ENCODE measurements around the gene ZNF831.

The ZNF831 gene

GRCh38 chr20:59163631-59164530, at the start of gene ZNF831:
ZNF831 (plus strand) TSS chr20:59163821; CDS start chr20:59191020, 27,199 bp downstream.
- Histone ChIP-seq H3K27me3 (ENCODE audit: control insufficient read depth, insufficient read depth, low read length) (no peaks in the 10 kb centered on the region), H3K4me3 (ENCODE audit: low read length) (no peak within 1 kb of the TSS)

GRCh38 chr20:59117526-59117925, 46.1 kb upstream of the ZNF831 start:
- no peak overlapping the region for H3K9ac ChIP-seq (ENCODE audit: low read length)
- H3K4me3 ChIP-seq (ENCODE audit: low read length), result no peak overlapping the region
- H3K9me3 ChIP-seq (ENCODE audit: control insufficient read depth, low read length), result no peaks in the 10 kb centered on the region
- H3K27me3 ChIP-seq (ENCODE audit: control insufficient read depth, insufficient read depth, low read length), result no peaks in the 10 kb centered on the region
- H3K36me3 ChIP-seq (ENCODE audit: control insufficient read depth, insufficient read depth, low read length), result no peaks in the 10 kb centered on the region
- H3K4me1 ChIP-seq (ENCODE audit: control insufficient read depth, insufficient read depth, low read length), result no peaks in the 10 kb centered on the region

More at GRCh38 chr20:59163631-59164530, at the start of gene ZNF831:
- Histone ChIP-seq H3K4me1 (ENCODE audit: control insufficient read depth, insufficient read depth, low read length) (no peaks in the 10 kb centered on the region), H3K36me3 (ENCODE audit: control insufficient read depth, insufficient read depth, low read length) (no peaks in the 10 kb centered on the region), H3K9ac (ENCODE audit: low read length) (no peak within 1 kb of the TSS), H3K9me3 (ENCODE audit: control insufficient read depth, low read length) (no peaks in the 10 kb centered on the region)

DNA sequence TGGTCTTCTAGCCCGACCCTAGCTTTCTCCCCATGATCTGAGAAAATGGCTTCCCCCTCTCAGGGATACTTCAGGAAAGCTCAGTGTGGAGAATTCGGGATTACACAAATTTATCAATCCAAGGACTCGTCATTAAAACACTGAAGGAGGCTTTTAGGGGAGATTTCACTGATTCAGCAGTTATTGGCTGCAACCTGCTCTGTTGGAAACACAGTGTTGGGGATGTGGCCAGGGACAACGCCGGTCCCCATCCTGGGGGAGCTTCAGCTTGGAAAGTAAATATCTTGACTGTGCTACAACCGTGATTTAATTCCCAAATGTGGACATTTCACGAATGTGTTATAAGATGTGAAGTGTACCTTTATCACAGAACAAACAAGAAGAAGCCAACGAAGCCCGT, 44.8 kb upstream of the ZNF831 start:
- Histone ChIP-seq H3K27me3 (ENCODE audit: control insufficient read depth, insufficient read depth, low read length) (no peaks in the 10 kb centered on the region), H3K36me3 (ENCODE audit: control insufficient read depth, insufficient read depth, low read length) (no peaks in the 10 kb centered on the region), H3K9ac (ENCODE audit: low read length) (no peak overlapping the region), H3K4me3 (ENCODE audit: low read length) (no peak overlapping the region), H3K9me3 (ENCODE audit: control insufficient read depth, low read length) (no peaks in the 10 kb centered on the region), H3K4me1 (ENCODE audit: control insufficient read depth, insufficient read depth, low read length) (no peaks in the 10 kb centered on the region)

GRCh38 chr20:59120491-59120890, 43.1 kb upstream of the ZNF831 start:
- H3K4me1 ChIP-seq (ENCODE audit: control insufficient read depth, insufficient read depth, low read length), result no peaks in the 10 kb centered on the region
- H3K9me3 ChIP-seq (ENCODE audit: control insufficient read depth, low read length), result no peaks in the 10 kb centered on the region
- H3K27me3 ChIP-seq (ENCODE audit: control insufficient read depth, insufficient read depth, low read length), result no peaks in the 10 kb centered on the region
- no peak overlapping the region for H3K9ac ChIP-seq (ENCODE audit: low read length)
- H3K36me3 ChIP-seq (ENCODE audit: control insufficient read depth, insufficient read depth, low read length), result no peaks in the 10 kb centered on the region
- no peak overlapping the region for H3K4me3 ChIP-seq (ENCODE audit: low read length)

- Histone ChIP-seq H3K9ac (ENCODE audit: low read length) (no peak overlapping the region), H3K9me3 (ENCODE audit: control insufficient read depth, low read length) (no peaks in the 10 kb centered on the region), H3K4me1 (ENCODE audit: control insufficient read depth, insufficient read depth, low read length) (no peaks in the 10 kb centered on the region), H3K36me3 (ENCODE audit: control insufficient read depth, insufficient read depth, low read length) (no peaks in the 10 kb centered on the region), H3K27me3 (ENCODE audit: control insufficient read depth, insufficient read depth, low read length) (no peaks in the 10 kb centered on the region), H3K4me3 (ENCODE audit: low read length) (no peak overlapping the region)
Observed at GRCh38 chr20:59120919-59121318, 42.7 kb upstream of the ZNF831 start.

- H3K9me3 ChIP-seq (ENCODE audit: control insufficient read depth, low read length), result no peaks in the 10 kb centered on the region
- no peaks in the 10 kb centered on the region for H3K4me1 ChIP-seq (ENCODE audit: control insufficient read depth, insufficient read depth, low read length)
- H3K27me3 ChIP-seq (ENCODE audit: control insufficient read depth, insufficient read depth, low read length), result no peaks in the 10 kb centered on the region
- H3K4me3 ChIP-seq (ENCODE audit: low read length), result no peak overlapping the region
- H3K9ac ChIP-seq (ENCODE audit: low read length), result no peak overlapping the region
- H3K36me3 ChIP-seq (ENCODE audit: control insufficient read depth, insufficient read depth, low read length), result no peaks in the 10 kb centered on the region
Observed at GRCh38 chr20:59121714-59122565, 41.7 kb upstream of the ZNF831 start.

- Histone ChIP-seq H3K9ac (ENCODE audit: low read length) (no peak overlapping the region), H3K4me3 (ENCODE audit: low read length) (no peak overlapping the region)
Observed at GRCh38 chr20:59122566-59122919, 41.1 kb upstream of the ZNF831 start.

DNA sequence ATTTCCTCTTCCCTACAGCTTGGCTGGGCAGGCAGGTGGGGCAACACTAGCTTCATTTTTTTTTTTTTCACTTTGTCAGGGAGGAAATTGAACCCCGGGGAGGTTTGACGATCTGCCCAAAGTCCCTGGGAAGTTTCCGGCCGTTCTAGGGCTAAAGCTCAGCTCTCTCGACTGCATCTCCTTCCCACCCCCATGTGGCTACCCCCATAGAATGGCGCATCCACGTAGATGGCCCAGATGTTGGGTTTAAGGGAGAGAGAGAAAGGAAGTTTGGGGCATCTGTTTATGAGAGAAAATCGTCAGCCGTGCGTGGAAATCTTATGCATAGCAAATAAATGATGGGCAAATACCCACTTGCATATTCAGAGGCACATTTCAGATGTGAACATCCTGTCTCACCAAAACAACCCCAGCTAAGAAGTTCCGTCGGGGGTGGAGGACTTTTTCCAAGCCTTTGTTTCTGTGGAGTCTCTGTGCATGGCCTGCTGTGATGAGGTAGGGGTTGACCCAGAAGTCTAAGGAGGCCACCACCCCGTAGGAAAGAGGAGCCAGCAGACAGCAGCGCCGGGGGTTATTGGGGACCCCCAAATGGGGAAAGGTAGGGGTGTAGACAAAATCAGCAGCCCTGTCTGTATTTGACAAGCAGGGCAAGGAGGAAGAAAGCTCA, 40.5 kb upstream of the ZNF831 start:
- Histone ChIP-seq H3K27me3 (ENCODE audit: control insufficient read depth, insufficient read depth, low read length) (no peaks in the 10 kb centered on the region), H3K9me3 (ENCODE audit: control insufficient read depth, low read length) (no peaks in the 10 kb centered on the region), H3K4me1 (ENCODE audit: control insufficient read depth, insufficient read depth, low read length) (no peaks in the 10 kb centered on the region), H3K4me3 (ENCODE audit: low read length) (no peak overlapping the region), H3K36me3 (ENCODE audit: control insufficient read depth, insufficient read depth, low read length) (no peaks in the 10 kb centered on the region), H3K9ac (ENCODE audit: low read length) (no peak overlapping the region)

More at GRCh38 chr20:59122566-59122919, 41.1 kb upstream of the ZNF831 start:
- Histone ChIP-seq H3K9me3 (ENCODE audit: control insufficient read depth, low read length) (no peaks in the 10 kb centered on the region), H3K36me3 (ENCODE audit: control insufficient read depth, insufficient read depth, low read length) (no peaks in the 10 kb centered on the region), H3K27me3 (ENCODE audit: control insufficient read depth, insufficient read depth, low read length) (no peaks in the 10 kb centered on the region), H3K4me1 (ENCODE audit: control insufficient read depth, insufficient read depth, low read length) (no peaks in the 10 kb centered on the region)

DNA sequence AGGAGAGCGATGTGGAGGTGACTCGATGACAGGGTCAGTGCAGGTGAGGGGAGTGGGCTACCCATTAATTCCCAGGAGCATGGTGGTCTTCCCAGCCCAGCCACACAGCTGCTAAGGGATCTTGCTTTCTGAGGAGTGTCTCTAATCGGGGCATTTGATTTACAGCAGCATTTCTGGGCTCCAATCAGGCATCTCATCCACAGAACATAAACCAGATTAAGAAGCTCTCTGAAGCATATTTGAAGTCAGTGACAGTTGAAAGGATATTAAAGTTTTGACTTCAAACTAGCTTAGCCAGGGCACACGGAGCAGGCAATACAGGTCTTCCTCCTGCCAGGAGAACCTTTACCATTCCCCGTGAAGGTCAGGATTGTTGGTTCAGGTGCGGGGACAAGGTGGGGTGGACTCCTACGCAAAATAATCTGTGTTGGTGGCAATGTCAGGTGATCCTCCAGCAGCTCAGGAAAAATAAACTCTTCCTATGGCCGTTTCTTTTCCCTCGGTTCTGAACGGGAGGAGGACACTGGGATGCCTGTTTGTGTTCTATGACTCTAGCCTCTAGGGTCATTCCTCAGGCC, 39.9 kb upstream of the ZNF831 start:
- no peak overlapping the region for H3K4me3 ChIP-seq (ENCODE audit: low read length)
- H3K9ac ChIP-seq (ENCODE audit: low read length), result no peak overlapping the region
- H3K27me3 ChIP-seq (ENCODE audit: control insufficient read depth, insufficient read depth, low read length), result no peaks in the 10 kb centered on the region
- no peaks in the 10 kb centered on the region for H3K36me3 ChIP-seq (ENCODE audit: control insufficient read depth, insufficient read depth, low read length)
- H3K4me1 ChIP-seq (ENCODE audit: control insufficient read depth, insufficient read depth, low read length), result no peaks in the 10 kb centered on the region
- no peaks in the 10 kb centered on the region for H3K9me3 ChIP-seq (ENCODE audit: control insufficient read depth, low read length)

DNA sequence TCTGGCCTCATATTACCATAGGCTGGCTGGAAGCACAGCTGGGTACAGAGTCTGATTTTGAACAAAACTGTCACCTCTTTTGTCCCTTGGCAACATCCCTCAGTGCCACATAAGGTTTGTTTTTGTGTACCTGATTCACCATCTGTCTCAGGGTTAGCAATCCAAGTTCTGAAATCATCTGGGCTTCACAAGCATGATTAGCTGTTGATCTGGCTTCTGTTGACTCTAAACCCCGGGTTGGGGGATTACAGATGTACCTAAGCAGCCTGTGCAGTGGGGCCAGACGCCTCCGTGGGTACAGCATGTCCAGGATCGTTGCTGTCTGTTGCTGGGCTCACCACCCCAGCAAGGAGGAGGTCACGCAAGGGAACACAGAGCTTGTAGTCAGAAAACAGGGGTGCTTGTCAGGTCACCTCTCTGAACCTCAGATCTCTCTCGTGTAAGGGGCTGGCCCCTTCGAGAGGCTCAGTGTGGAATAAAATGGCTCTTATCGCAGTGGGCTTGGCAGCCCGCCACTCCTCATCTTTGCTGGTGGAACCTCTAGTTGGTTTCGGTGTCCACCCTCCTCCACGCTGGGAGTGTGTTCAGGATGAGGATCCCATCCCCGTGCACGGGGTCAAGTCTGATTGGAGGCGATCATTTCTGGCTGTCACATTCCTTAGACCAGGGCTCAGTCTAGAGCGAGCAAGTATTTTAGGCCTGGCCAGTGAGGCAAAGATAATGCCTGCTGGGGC, 39.2 kb upstream of the ZNF831 start:
- H3K9ac ChIP-seq (ENCODE audit: low read length), result no peak overlapping the region
- H3K9me3 ChIP-seq (ENCODE audit: control insufficient read depth, low read length), result no peaks in the 10 kb centered on the region
- no peaks in the 10 kb centered on the region for H3K36me3 ChIP-seq (ENCODE audit: control insufficient read depth, insufficient read depth, low read length)
- H3K27me3 ChIP-seq (ENCODE audit: control insufficient read depth, insufficient read depth, low read length), result no peaks in the 10 kb centered on the region
- H3K4me3 ChIP-seq (ENCODE audit: low read length), result no peak overlapping the region
- no peaks in the 10 kb centered on the region for H3K4me1 ChIP-seq (ENCODE audit: control insufficient read depth, insufficient read depth, low read length)

GRCh38 chr20:59125332-59125731, 38.3 kb upstream of the ZNF831 start:
- no peak overlapping the region for H3K9ac ChIP-seq (ENCODE audit: low read length)
- H3K9me3 ChIP-seq (ENCODE audit: control insufficient read depth, low read length), result no peaks in the 10 kb centered on the region
- H3K27me3 ChIP-seq (ENCODE audit: control insufficient read depth, insufficient read depth, low read length), result no peaks in the 10 kb centered on the region
- no peaks in the 10 kb centered on the region for H3K36me3 ChIP-seq (ENCODE audit: control insufficient read depth, insufficient read depth, low read length)
- H3K4me3 ChIP-seq (ENCODE audit: low read length), result no peak overlapping the region
- no peaks in the 10 kb centered on the region for H3K4me1 ChIP-seq (ENCODE audit: control insufficient read depth, insufficient read depth, low read length)
